GM15510 (cell line): ENCODE data around the gene BRAF.
A peak's percentile ranks its signal among the peaks of the same experiment; 100 is the strongest.

Experiments
- POLR2A ChIP-seq: IDR thresholded peaks from 3 replicates; pipeline ENCODE4 v1.6.1; 2011; ENCODE audit warnings: borderline replicate concordance; ENCODE audit not compliant: insufficient read length; ENCODE audit errors: extremely low read depth

The BRAF gene

DNA sequence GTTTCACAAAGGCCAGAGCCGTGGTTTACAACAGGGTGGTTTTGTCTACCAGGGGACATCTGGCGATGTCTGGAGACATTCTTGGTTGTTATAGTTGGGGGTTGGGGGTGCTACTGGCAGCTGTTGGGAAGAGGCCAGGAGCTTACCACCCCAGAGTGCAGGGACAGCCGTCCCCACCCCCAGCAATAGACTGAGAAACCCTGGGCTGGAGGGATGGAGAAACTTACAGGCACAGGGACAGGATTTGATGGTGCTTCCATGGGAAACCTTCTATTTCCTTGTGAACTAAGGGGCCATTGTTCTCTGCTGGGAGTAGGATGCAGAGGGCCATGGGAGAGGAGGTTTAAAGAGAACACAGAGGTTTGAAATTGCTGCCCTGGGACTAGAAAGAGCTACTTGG is 241.1 kb downstream of the BRAF start:
- no peak for TF ChIP-seq POLR2A

DNA sequence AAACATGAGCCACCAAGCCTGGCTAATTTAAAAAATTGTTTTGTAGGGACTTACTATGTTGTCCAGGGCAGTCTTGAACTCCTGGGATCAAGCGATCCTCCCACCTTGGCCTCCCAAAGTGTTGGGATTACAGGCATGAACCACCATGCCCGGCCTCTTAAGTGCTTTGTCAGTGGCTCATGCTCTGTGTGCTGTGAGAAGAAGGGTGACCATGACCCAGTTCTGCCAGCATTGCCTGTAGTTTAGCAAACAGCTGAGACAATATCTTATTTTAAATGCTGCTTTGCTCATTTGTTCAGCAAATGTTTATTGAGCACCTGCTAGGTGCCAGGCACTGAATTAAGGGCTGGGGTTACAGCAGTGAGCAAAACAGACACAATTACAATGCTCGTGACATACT is 243.0 kb downstream of the BRAF start:
- TF ChIP-seq POLR2A = no peak

DNA sequence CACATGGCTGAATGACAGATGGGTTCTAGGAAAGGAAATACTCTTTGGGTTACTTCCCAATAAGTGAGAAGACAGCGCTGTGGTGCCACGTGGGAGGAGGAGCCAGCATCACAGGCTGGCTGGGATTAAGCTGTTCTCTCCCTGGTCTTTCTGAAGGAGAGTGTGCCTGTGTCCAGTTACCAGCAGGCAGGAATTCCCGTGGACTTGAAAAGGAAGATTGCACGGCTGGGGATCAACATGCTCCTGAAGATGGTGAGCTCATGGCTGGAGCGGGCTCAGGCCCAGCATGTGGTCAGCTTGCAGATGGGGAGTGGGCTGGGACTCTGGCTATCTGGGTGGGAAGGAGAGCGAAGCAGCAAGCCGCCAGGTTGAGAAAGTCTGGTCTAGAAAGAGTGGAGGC is 243.8 kb downstream of the BRAF start:
- no peak for TF ChIP-seq POLR2A

DNA sequence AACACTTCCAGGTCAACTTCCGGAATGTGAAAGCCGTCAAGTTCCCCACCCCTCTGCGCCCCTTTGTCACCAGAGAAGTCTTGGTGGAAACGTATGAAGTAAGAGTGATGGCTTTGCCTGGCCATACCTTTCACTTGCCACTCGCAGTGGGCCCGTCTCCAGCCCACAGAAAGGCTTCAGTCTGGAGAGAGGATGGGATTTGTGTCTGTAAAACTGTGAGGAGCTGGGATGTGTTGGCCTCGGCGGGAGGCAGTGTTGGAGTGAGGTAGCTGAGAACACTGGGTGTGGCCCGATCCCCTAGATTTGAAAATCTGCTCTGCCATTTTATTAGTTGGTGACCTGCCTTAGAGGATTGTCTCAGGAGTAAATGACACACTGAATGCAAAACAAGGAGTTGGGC is 245.5 kb downstream of the BRAF start:
- TF ChIP-seq POLR2A = no peak

DNA sequence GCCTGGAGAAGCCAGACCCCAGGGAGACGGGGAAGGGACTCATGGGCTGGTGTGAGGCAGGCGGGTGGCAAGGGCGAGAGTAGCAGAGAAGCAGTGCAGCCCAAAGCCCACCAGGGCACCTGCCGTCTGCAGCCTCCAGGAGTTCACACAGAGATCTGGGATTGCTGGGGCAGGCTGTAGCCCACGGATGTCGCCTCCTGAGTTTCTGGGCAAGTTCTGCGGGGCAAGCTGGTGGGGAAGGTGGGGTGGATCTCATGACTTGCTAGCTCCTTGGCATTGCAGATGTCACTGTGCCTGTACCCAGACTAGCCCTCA is 246.0 kb downstream of the BRAF start:
- TF ChIP-seq POLR2A = no peak

- TF ChIP-seq POLR2A = no peak
Observed at GRCh38 chr7:140678081-140678815, 246.5 kb downstream of the BRAF start.

DNA sequence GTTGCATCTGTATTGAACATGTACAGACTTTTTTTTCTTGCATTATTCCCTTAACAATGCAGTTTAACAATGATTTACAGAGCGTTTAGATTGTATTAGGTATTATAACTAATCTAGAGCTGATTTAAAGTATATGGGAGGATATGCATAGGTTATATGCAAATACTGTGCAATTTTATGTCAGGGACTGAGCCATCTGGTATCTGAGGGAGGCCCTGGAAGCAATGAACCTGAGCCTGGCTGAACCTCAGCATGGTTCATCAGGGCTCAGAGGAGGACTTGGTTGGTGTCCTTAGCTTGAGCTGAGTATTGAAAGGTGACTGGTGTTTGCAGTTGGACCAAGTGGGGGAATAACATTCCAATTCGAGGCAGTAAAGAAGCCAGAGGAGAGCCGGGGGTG is 247.2 kb downstream of the BRAF start:
- TF ChIP-seq POLR2A = no peak

DNA sequence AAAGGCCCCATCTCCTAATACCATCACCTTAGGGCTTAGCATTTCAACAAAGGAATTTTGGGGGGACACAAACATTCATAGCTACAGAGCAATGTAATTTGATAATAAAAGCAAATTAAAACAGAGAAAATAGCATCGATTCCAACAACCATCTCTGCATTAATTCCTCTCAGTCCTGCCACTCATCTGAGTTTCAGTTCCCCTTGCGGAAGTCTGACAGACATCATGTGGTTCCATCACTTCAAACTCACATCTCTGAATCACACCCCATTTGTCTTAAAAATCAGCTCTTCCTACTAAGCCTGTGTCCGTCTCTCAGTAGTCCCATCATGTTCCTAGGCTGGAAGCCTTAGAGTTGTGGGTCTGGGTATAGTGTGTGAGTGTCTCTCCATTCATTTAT is 248.4 kb downstream of the BRAF start:
- TF ChIP-seq POLR2A = no peak

- no peak for TF ChIP-seq POLR2A
Observed at GRCh38 chr7:140675726-140676125, 249.0 kb downstream of the BRAF start.

DNA sequence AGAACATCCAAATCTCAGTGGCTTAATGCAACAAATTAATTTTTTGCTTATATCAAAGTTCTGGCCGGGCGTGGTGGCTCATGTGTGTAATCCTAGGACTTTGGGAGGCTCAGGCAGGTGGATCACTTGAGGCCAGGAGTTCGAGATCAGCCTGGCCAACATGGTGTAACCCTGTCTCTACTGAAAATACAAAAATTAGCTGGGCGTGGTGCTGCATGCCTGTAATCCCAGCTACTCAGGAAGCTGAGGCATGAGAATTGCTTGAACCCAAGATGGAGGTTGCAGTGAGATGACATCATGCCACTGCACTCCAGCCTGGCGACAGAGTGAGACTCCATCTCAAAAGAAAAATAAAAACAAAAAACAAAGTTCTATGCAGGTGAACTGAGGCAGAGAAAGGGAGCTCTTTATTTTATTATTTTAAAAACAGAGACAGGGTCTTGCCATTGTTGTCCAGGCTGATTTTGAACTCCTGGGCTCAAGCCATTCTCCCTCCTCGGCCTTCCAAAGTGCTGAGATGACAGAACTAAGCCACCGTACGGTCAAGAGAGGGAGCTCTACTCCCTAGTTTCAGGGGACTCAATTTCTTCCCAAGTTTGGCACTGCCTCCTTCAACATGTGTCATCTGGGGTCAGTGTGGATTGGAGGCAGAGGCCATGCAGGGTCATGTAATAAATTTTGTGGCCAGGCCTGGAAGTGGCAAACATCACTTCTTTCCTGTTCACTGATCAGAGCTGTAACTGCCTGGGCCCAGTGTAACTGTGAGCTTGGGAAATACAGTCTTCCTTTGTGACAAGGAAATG is 249.6 kb downstream of the BRAF start:
- no peak for TF ChIP-seq POLR2A

DNA sequence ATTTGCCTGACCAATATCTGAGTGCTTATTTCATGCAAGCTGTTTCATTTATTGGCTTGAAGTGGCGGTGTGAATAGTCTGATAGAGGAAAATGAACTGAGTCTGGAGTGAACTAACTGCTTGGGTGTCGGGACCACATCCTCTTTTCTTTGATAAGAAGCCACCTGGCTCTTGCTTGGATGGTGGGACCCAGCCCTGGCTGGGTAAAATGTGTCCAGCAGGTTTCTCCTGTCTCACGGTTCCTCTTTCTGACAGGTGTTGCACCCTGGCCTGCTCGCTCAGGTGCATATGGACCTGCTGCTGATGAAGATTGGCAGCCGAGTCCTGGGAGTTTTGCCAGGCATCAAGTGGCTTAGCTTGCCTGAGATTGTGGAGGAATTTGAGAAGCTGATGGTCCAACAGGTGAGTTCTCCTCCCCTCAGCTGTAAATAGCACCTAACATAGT is 250.4 kb downstream of the BRAF start:
- TF ChIP-seq POLR2A = no peak

DNA sequence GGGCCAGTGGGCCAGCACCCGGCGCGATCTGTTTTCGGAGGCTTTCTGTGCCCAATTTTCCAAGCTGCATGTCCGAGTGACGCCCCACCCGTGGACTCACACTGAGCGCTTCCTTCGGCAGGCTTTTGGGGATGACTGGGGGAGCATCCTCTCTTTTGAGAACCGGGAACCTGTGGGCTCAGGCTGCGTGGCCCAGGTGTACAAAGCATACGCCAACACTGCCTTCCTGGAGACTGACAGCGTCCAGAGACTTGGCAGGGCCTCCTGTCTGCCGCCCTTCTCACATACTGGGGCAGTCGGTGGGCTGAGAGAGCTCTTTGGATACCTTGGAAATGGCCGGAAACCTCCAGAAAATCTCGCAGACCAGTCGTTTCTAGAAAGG is 251.0 kb downstream of the BRAF start:
- TF ChIP-seq POLR2A = no peak

DNA sequence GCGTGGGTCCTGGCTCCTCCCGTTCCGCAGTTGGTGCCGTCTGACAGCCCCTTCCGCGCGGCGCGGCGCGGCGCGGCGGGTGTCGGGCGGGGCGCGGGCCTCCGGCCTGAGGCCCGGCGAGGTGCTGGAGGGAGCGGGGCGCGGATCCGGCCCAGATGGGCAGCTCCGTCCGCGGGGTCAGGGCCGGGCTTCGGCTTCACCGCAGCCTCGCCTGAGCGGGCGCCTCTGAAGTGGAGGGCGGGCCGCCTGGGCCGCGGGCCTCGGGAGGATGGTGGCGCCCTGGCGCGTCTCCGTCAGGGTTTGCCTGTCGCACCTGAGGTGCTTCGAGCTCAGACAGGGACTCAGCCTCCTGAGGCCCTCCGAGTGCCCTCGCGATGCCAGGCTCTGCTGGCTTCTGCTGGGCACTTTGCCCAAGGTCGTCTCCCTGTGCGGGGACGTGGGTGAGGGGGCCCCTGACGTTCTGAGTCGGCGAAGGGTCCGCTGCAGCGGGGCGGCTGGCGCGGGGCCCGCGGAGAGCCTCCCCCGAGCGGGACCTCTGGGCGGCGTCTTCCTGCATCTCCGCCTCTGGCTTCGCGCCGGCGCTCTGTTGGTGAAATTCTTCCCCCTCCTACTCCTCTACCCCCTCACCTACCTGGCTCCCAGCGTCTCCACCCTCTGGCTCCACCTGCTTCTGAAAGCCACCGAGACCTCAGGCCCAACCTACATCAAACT is 251.5 kb downstream of the BRAF start:
- peak; percentile 8 for TF ChIP-seq POLR2A

DNA sequence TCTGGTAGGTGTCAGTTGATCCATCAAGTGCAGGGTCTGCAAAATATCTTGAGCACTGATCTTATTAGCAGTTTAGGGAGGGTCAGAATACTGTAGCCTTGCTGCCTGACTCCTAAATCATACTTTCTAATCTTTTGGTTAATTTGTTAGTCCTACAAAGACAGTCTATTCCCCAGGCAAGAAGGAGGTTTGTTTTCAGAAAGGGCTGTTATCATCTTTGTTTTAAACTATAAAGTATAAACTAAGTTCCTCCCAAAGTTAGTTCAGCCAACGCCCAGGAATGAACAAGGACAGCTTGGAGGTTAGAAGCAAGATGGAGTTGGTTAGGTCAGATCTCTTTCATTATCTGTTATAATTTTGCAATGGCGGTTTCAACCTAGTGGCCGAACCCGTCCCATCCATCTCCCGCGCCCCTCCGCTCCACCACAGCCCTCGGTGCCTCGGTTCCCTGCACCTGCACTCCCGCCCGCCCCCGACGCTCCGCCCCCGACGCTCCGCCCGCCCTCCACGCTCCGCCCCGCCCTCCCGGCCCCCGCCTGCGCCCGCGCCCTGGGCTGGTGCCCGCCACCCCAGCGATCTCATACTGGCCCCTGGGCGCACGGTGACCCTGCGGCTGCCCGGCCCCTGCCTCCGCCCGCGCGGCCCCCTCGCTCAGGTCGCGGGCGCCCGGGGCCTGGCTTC is 252.2 kb downstream of the BRAF start, which contains the start of gene ADCK2:
Gene ADCK2 (plus strand): TSS at position 564 of the 681 bp plus-strand sequence. CDS start 386 bp downstream, outside the sequence.
- TF ChIP-seq POLR2A = peak; percentile 72

- no peak for TF ChIP-seq POLR2A
Observed at GRCh38 chr7:140671966-140672365, 252.8 kb downstream of the BRAF start.

DNA sequence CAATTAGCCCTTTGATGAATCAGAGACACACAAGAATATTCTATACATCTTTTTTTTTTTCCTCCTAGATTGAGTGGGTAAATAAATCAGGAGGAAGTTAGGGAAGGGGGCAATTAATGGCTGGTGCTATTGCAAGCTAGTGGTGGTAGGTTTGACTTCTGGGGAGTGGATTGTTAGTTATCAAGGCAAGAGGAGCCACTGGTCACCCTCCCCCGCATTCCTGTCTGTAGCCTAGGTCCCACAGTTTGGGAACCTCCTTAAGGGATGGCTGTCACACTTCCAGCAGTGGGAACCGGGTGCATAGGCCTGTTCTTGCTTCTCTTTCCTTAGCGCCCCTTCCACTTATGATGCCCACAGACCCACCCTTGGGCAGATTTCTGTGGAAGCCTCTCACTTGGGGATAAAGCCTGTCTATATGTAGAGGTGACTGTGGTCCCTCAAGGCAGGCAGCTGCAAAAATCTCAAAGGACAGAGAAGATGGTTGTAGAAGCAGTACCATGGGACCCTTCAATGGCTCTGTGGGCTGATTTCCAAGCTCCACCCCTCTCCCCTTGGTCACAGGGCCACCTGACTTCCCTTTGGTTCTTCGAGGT is 254.3 kb downstream of the BRAF start:
- no peak for TF ChIP-seq POLR2A

- no peak for TF ChIP-seq POLR2A
Observed at GRCh38 chr7:140669352-140669751, 255.4 kb downstream of the BRAF start.
